ENCODE results near the gene ZCCHC7. TPM values are rescaled to one million over a fixed set of nuclear protein-coding genes. Genes with fewer than 3 reads are reported as not detected.

ZCCHC7 gene
- 23.1 and 25.2 TPM in 2 replicates for total RNA-seq

DNA sequence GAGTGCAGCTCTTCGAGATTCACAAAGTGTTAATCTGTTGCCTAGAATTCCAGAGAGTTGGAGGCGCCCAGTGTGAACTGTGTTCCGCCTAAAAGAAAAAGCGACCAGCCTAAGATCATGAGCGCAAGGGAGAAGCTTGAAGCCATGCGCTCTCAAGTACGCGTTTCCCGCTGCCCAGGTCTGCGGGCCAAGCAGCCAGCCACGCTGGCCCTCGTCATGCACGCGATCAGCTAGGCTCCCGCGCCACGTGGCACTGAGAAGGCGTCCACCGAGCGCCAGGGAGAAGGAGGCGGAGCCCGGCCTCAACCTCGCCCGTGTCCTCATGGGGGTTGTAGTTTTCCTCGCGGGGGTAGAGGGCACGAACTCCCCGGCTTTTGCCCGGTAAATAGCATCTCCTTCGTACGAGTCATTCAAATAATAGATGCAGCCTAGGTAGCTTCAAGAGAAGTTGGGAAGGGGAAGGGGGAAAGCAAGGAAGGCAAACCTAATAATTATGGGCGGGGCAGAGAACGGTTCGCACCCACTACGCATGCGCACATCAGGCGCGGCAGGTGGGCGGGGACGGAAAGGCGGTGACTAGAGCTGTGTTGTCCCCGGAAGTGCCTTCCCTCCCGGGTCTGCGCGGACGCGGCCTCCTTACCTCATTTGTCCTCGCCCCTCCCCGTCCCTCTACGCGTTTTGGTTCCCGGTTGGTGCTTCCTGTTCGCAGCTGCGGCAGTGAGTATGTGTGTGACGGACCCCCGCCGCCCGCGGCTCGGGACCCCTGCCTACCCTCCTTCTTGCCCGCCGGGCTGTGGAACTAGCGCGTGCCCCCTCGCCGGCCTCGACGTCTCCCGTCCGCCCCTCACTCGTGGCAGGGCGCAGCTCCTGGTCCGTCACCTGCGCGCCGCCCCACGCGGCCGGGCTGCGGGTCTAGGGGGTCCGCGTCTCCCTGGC is at the start of gene ZCCHC7:
Gene ZCCHC7, plus strand, starts transcription at position 668 of the 936 bp plus-strand sequence.

Small RNA genes lying within 50 kb of the gene (small RNA-seq; reads per million reads assigned to genes)
- gene AL512604.1 (not detected), gene RF00019 (not detected), gene RNU6-677P (not detected)

Other genes with a start within 250 kb of the ZCCHC7 start
- gene PAX5, start 86.3 kb upstream of the ZCCHC7 start, total RNA-seq: not detected in 2 replicates

Measured in subcutaneous preadipocyte (primary cell).